ENCODE results near the gene ANKS1A. TPM values are rescaled to one million over a fixed set of nuclear protein-coding genes. Genes with fewer than 3 reads are reported as not detected.

The ANKS1A gene
- total RNA-seq, 1 donor from 2014 or later, result 33.5 TPM

- Histone ChIP-seq H3K4me3 (no peak overlapping the region), H3K9me3 (replicated peaks) (no peaks in the 10 kb centered on the region), H3K27ac (replicated peaks) (no peak overlapping the region), H3K27me3 (ENCODE audit: low read depth) (no peaks in the 10 kb centered on the region), H3K4me1 (no peaks in the 10 kb centered on the region), H3K36me3 (peaks cover 65% of the 10 kb centered on the region)
- intact Hi-C loops (cut with micrococcal nuclease), result no loop called here
- no peak for DNase-seq
- TF ChIP-seq, protein P1, sequence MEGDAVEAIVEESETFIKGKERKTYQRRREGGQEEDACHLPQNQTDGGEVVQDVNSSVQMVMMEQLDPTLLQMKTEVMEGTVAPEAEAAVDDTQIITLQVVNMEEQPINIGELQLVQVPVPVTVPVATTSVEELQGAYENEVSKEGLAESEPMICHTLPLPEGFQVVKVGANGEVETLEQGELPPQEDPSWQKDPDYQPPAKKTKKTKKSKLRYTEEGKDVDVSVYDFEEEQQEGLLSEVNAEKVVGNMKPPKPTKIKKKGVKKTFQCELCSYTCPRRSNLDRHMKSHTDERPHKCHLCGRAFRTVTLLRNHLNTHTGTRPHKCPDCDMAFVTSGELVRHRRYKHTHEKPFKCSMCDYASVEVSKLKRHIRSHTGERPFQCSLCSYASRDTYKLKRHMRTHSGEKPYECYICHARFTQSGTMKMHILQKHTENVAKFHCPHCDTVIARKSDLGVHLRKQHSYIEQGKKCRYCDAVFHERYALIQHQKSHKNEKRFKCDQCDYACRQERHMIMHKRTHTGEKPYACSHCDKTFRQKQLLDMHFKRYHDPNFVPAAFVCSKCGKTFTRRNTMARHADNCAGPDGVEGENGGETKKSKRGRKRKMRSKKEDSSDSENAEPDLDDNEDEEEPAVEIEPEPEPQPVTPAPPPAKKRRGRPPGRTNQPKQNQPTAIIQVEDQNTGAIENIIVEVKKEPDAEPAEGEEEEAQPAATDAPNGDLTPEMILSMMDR (IDR thresholded peaks at IDR 0.05; ENCODE audit: borderline replicate concordance), result no peak
These were observed 33.6 kb upstream of the ANKS1A start for GRCh38 chr6:34855463-34855862.

DNA sequence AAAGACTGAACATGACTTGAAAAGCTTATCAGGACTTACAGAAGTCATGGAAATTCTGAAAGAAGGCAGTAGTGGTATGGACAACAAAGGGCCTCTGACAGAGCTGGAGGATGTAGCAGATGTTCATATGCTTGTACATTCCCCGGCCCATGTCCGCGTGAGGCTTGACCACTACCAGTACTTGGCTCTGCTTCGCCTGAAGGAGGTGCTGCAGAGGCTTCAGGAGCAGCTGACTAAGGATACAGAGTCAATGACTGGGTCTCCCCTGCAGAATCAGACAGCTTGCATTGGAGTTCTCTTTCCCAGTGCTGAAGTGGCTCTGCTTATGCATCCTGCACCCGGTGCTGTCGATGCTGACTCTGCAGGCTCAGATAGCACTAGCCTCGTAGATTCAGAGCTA is 30.4 kb upstream of the ANKS1A start:
- DNase-seq, result no peak
- TF ChIP-seq, protein P1 (IDR thresholded peaks at IDR 0.05; ENCODE audit: borderline replicate concordance), result no peak
- Histone ChIP-seq H3K27me3 (ENCODE audit: low read depth) (no peaks in the 10 kb centered on the region), H3K4me3 (no peak overlapping the region), H3K27ac (replicated peaks) (no peak overlapping the region), H3K36me3 (peaks cover 68% of the 10 kb centered on the region), H3K9me3 (replicated peaks) (no peaks in the 10 kb centered on the region), H3K4me1 (peaks cover 7% of the 10 kb centered on the region)
- intact Hi-C loops (cut with micrococcal nuclease), result no loop called here

DNA sequence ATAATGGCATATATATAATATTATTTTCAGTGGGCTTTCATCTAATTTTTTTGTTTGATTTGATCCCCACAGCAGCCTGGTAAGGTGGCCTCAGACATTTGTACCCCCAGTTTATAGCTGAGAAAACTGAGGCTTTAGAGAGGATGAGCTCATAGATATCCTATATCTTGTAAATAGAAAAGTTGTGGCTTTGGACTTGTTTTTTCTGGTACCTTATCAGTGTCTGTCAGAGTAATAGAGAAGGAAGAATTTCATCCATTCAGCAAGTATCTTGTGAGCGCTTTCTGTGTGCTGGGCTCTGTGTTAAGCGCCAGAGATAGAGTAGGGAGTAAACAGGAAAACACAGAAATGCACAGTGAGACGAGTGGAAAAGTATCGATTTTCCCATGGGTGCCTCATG is 29.1 kb upstream of the ANKS1A start:
- H3K9me3 ChIP-seq (replicated peaks), result no peaks in the 10 kb centered on the region
- H3K36me3 ChIP-seq, result peaks cover 68% of the 10 kb centered on the region
- H3K4me3 ChIP-seq, result no peak overlapping the region
- intact Hi-C loops (cut with micrococcal nuclease), result no loop called here
- no peaks in the 10 kb centered on the region for H3K27me3 ChIP-seq (ENCODE audit: low read depth)
- peaks cover 19% of the 10 kb centered on the region for H3K4me1 ChIP-seq
- DNase-seq, result no peak
- TF ChIP-seq, protein P1 (IDR thresholded peaks at IDR 0.05; ENCODE audit: borderline replicate concordance), result no peak
- no peak overlapping the region for H3K27ac ChIP-seq (replicated peaks)

- TF ChIP-seq, protein P1 (IDR thresholded peaks at IDR 0.05; ENCODE audit: borderline replicate concordance), result no peak
- H3K36me3 ChIP-seq, result peaks cover 60% of the 10 kb centered on the region
- no peaks in the 10 kb centered on the region for H3K27me3 ChIP-seq (ENCODE audit: low read depth)
- H3K27ac ChIP-seq (replicated peaks), result no peak overlapping the region
- peaks cover 28% of the 10 kb centered on the region for H3K4me1 ChIP-seq
- no peak for DNase-seq
- no peaks in the 10 kb centered on the region for H3K9me3 ChIP-seq (replicated peaks)
- intact Hi-C loops (cut with micrococcal nuclease), result no loop called here
- no peak overlapping the region for H3K4me3 ChIP-seq
These were observed 28.3 kb upstream of the ANKS1A start for GRCh38 chr6:34860776-34861175.

DNA sequence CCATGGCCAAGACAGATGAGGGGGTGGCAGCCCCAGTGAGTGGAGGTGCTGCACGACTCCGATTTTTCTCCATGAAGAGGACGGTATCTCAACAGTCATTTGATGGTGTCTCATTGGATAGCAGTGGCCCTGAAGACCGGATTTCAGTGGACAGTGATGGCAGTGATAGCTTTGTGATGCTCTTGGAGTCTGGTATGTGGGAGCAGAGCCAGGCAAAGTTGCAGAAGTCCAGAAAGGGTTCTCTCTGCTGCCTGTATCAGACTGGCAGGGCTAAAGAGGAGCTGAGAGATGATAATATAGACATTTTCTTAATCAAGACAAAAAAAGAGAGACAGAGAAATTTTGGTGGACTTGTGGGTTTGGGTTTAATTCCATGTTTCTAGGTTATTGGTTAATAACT is 25.0 kb upstream of the ANKS1A start:
- H3K36me3 ChIP-seq, result peaks cover 45% of the 10 kb centered on the region
- no peaks in the 10 kb centered on the region for H3K27me3 ChIP-seq (ENCODE audit: low read depth)
- DNase-seq, result no peak
- H3K4me3 ChIP-seq, result no peak overlapping the region
- TF ChIP-seq, protein P1 (IDR thresholded peaks at IDR 0.05; ENCODE audit: borderline replicate concordance), result no peak
- peaks cover 41% of the 10 kb centered on the region for H3K4me1 ChIP-seq
- peak overlapping the region; percentile 78 for H3K27ac ChIP-seq (replicated peaks)
- intact Hi-C loops (cut with micrococcal nuclease), result no loop called here
- H3K9me3 ChIP-seq (replicated peaks), result no peaks in the 10 kb centered on the region

DNA sequence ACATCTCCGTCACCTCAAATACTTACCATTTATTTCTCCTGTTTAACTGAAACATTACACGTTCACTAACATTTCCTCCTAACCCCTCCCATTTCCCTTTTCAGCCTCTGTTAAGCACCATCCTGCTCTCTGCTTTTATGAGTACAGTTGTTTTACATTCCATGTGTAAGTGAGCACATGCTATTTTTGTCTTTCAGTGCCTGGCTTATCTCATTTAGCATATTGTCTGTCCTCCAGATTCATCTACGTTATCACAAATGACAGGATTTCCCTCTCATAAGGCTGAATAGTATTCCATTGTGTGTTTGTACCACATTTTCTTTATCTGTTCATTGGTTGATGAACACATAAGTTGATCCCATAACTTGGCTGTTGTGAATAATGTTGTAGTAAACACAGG is 23.9 kb upstream of the ANKS1A start:
- intact Hi-C loops (cut with micrococcal nuclease), result no loop called here

More for the DNA sequence above, 23.9 kb upstream of the ANKS1A start:
- H3K36me3 ChIP-seq, result peaks cover 45% of the 10 kb centered on the region
- no peaks in the 10 kb centered on the region for H3K27me3 ChIP-seq (ENCODE audit: low read depth)
- peak overlapping the region; percentile 1 for H3K4me3 ChIP-seq
- no peaks in the 10 kb centered on the region for H3K9me3 ChIP-seq (replicated peaks)
- TF ChIP-seq, protein P1 (IDR thresholded peaks at IDR 0.05; ENCODE audit: borderline replicate concordance), result no peak
- H3K4me1 ChIP-seq, result peaks cover 41% of the 10 kb centered on the region
- no peak for DNase-seq
- peak overlapping the region; percentile 78 for H3K27ac ChIP-seq (replicated peaks)
